Cardiac fibroblast (primary cell): Measurements from ENCODE around the gene KCNQ2.

ENCODE experiments used
- DNase-seq, 2 donors: peaks; one replicate each; pipeline versions ENCODE4 v3.0.0 to v3.0.0-alpha.2; 2010; ENCODE audit warnings: low read depth in 2 of 2
- H3K4me3 ChIP-seq, 2 donors: replicated peaks in 1 of 2; 1 replicate in 1 of 2; 2 replicates in 1 of 2; pipeline ENCODE4 v1.5.1; 2011; ENCODE audit warnings: low read depth in 2 of 2, low read length in 2 of 2, mild to moderate bottlenecking in 2 of 2, moderate library complexity in 1 of 2
- CTCF ChIP-seq: IDR thresholded peaks from one replicate; pipeline ENCODE4 v1.5.1; 2011; ENCODE audit warnings: low read depth, mild to moderate bottlenecking, low read length, inconsistent platforms

KCNQ2 gene

GRCh38 chr20:63373996-63374395 lies 98.5 kb downstream of the KCNQ2 start:
- no peak for TF ChIP-seq CTCF
- H3K4me3 ChIP-seq: no peak overlapping the region
- no peak for DNase-seq

GRCh38 chr20:63372971-63373885 lies 99.2 kb downstream of the KCNQ2 start:
- TF ChIP-seq CTCF: no peak
- no peak for DNase-seq
- no peak overlapping the region for H3K4me3 ChIP-seq

GRCh38 chr20:63371291-63371865 lies 101.1 kb downstream of the KCNQ2 start:
- H3K4me3 ChIP-seq: no peak overlapping the region
- no peak for DNase-seq
- no peak for TF ChIP-seq CTCF

GRCh38 chr20:63370618-63371187 lies 101.8 kb downstream of the KCNQ2 start:
- H3K4me3 ChIP-seq: no peak overlapping the region
- no peak for TF ChIP-seq CTCF
- no peak for DNase-seq

GRCh38 chr20:63369724-63370617 lies 102.5 kb downstream of the KCNQ2 start:
- H3K4me3 ChIP-seq: no peak overlapping the region
- no peak for DNase-seq
- TF ChIP-seq CTCF: no peak

GRCh38 chr20:63369024-63369530 lies 103.4 kb downstream of the KCNQ2 start:
- H3K4me3 ChIP-seq: no peak overlapping the region
- DNase-seq: no peak
- TF ChIP-seq CTCF: no peak
